Sigmoid colon (tissue), 4 donors: ENCODE measurements around the gene HSD17B12.

Experiments
- CTCF ChIP-seq, 4 experiments: fragments of 450-650 bp in 3 of 4; fragments of 200-600 bp in 1 of 4; IDR thresholded peaks; one replicate each; pipeline ENCODE4 v1.5.1; 2016 to 2019; ENCODE audit warnings: antibody characterized with exemption in 4 of 4, mild to moderate bottlenecking in 3 of 4, moderate library complexity in 2 of 4
- POLR2A ChIP-seq, 2 donors: fragments of 450-650 bp; IDR thresholded peaks; one replicate each; pipeline ENCODE4 v1.6.1; 2016; ENCODE audit warnings: antibody characterized with exemption in 2 of 2, mild to moderate bottlenecking in 2 of 2, moderate library complexity in 2 of 2
- POLR2AphosphoS5 ChIP-seq, 4 donors: sonication (generic); formaldehyde crosslinking; IDR thresholded peaks; one replicate each; pipeline ENCODE4 v1.6.1; 2017; ENCODE audit warnings: antibody characterized with exemption in 4 of 4

GRCh38 chr11:43765194-43765593 is 84.7 kb downstream of the HSD17B12 start:
- TF ChIP-seq CTCF (IDR thresholded peaks at IDR 0.05): no peak
- TF ChIP-seq POLR2A (IDR thresholded peaks at IDR 0.05): no peak
- no peak for TF ChIP-seq POLR2AphosphoS5 (IDR thresholded peaks at IDR 0.05)
